22Rv1 (cell line): ENCODE measurements around the gene RAB11B.

Source experiments
- ZFX ChIP-seq: fragments of 450-650 bp; IDR thresholded peaks from 2 replicates; pipeline ENCODE4 v1.6.1; 2017; ENCODE audit warnings: antibody characterized with exemption, borderline replicate concordance
- TF ChIP-seq, protein P1 (sequence below): fragments of 450-650 bp; IDR thresholded peaks from 2 replicates; pipeline ENCODE4 v1.5.1; 2017; ENCODE audit warnings: mild to moderate bottlenecking

DNA sequence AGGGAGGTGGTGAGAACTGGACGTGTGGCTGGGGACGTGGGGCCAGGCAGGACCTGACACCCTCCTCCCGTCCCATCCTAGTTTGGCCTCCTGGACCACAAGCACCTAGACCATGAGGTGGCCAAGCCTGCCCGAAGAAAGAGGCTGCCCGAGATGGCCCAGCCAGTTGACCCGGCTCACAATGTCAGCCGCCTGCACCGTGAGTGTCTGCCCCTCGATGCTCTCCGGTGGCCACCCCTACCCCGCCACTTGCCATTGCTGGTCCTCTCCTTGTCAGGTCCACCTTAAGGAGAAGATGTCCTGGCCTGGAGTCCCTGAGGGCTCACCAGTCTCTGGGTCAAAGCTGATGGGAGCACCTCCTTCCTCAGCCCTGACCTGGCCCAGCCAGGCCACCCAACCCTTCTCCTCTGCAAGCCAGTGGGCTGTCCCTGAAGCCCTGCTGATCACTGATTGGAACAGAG is 24.0 kb upstream of the RAB11B start:
- TF ChIP-seq, protein P1, sequence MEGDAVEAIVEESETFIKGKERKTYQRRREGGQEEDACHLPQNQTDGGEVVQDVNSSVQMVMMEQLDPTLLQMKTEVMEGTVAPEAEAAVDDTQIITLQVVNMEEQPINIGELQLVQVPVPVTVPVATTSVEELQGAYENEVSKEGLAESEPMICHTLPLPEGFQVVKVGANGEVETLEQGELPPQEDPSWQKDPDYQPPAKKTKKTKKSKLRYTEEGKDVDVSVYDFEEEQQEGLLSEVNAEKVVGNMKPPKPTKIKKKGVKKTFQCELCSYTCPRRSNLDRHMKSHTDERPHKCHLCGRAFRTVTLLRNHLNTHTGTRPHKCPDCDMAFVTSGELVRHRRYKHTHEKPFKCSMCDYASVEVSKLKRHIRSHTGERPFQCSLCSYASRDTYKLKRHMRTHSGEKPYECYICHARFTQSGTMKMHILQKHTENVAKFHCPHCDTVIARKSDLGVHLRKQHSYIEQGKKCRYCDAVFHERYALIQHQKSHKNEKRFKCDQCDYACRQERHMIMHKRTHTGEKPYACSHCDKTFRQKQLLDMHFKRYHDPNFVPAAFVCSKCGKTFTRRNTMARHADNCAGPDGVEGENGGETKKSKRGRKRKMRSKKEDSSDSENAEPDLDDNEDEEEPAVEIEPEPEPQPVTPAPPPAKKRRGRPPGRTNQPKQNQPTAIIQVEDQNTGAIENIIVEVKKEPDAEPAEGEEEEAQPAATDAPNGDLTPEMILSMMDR, result no peak
- no peak for TF ChIP-seq ZFX
